ENCODE measurements around the gene CLBA1.

DNA sequence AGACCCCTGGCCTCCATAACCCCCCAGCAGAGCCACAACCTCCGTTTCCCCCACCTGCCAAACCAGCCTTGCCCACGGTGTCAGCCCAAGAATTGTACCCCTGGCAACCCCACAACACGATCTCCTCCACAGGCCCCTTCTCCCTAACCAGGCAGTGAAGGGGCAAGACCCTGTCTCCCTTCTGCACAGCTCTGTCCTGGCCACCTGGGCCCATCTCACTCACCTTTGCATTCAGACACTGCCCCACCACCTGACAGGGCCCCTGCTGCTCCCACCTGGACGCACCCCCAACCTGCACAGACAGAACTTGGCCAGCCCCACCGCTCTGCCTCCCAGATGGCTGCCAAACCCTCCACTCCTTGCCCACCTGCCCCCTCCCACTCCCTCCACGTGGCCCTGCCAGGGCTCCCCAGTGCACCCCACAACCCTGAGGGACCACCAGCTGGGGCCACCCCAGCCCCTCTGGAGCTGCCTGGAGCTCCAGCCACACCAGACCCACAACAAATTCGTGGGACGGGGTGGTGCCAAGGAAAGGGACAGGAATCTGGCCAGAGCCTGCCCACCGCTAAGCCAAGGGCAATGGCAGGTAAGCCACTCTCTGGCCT is 19.2 kb upstream of the CLBA1 start:
- TF ChIP-seq EZH2 (IDR thresholded peaks at IDR 0.05) (no peak), POLR2AphosphoS5 (IDR thresholded peaks at IDR 0.05; ENCODE audit: borderline replicate concordance, low read depth, low read length) (no peak)

Measured in SK-N-MC (cell line).